Kidney epithelial cell (primary cell): Measurements from ENCODE around the gene LTBP2. TPM values are rescaled to one million over a fixed set of nuclear protein-coding genes. Genes with fewer than 3 reads are reported as not detected.

Source experiments
- DNase-seq: peaks from one replicate; pipeline ENCODE4 v3.0.0-alpha.2; 2010; ENCODE audit warnings: low read depth
- H3K27me3 ChIP-seq: 2 replicates; pipeline ENCODE4 v1.6.0; 2011; ENCODE audit warnings: low read length; ENCODE audit not compliant: control insufficient read depth, insufficient read depth
- H3K36me3 ChIP-seq: 2 replicates; pipeline ENCODE4 v1.5.1; 2011; ENCODE audit warnings: low read length; ENCODE audit not compliant: control insufficient read depth, insufficient read depth
- H3K4me3 ChIP-seq: 2 replicates; pipeline ENCODE4 v1.5.1; 2011; ENCODE audit warnings: low read depth, mild to moderate bottlenecking, control low read depth, low read length
- total RNA-seq: library from RNA; depleted of rRNA; stranded (reverse); fragments of >200 nt; gene quantifications from 2 replicates; pipeline ENCODE4 v1.2.3, GENCODE V29; 2015
- TF ChIP-seq, protein P1 (sequence below): IDR thresholded peaks from 2 replicates; pipeline ENCODE4 v1.5.1; 2011; ENCODE audit warnings: mild to moderate bottlenecking, moderate library complexity, low read length, control low read depth, inconsistent platforms; ENCODE audit not compliant: insufficient read depth, poor library complexity, severe bottlenecking

The LTBP2 gene
- total RNA-seq, 1 donor from 2014 or later = 69.5 TPM

DNA sequence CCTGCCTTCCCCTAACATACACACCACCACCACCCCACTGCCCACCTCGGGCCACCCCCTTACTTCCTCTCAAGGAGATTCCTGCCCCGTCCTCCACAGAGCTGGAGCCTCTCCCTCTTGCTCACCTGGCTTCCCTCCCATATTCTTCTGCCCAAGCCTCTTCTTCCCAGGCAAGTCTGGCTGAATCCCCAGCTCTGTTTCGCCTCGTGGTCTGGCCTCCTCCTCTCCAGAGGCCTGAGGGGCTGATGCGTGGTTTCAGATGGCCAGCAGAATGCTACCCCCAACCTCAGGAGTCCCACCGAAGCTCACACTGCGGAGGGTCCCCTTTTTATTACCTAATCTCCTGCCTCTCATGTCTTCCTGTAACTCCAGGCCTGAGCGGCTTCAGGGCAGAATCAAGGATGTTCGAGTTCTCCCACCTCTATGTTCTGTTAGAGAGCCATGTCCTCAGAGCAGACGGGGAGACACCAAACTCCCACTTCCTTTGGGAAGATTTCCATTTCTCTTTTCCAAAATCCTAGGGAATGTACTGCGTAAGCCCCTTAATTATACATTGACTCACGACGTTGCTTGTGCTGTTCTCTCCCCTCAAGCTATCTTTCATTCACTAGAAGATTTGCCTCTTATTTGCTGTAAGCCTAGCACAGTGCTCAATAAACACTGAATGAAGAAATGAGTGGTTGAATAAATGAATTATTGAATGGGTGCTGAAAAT lies 33.9 kb upstream of the LTBP2 start:
- TF ChIP-seq, protein P1, sequence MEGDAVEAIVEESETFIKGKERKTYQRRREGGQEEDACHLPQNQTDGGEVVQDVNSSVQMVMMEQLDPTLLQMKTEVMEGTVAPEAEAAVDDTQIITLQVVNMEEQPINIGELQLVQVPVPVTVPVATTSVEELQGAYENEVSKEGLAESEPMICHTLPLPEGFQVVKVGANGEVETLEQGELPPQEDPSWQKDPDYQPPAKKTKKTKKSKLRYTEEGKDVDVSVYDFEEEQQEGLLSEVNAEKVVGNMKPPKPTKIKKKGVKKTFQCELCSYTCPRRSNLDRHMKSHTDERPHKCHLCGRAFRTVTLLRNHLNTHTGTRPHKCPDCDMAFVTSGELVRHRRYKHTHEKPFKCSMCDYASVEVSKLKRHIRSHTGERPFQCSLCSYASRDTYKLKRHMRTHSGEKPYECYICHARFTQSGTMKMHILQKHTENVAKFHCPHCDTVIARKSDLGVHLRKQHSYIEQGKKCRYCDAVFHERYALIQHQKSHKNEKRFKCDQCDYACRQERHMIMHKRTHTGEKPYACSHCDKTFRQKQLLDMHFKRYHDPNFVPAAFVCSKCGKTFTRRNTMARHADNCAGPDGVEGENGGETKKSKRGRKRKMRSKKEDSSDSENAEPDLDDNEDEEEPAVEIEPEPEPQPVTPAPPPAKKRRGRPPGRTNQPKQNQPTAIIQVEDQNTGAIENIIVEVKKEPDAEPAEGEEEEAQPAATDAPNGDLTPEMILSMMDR = no peak
- Histone ChIP-seq H3K36me3 (no peaks in the 10 kb centered on the region), H3K4me3 (no peak overlapping the region), H3K27me3 (no peaks in the 10 kb centered on the region)
- DNase-seq = no peak

DNA sequence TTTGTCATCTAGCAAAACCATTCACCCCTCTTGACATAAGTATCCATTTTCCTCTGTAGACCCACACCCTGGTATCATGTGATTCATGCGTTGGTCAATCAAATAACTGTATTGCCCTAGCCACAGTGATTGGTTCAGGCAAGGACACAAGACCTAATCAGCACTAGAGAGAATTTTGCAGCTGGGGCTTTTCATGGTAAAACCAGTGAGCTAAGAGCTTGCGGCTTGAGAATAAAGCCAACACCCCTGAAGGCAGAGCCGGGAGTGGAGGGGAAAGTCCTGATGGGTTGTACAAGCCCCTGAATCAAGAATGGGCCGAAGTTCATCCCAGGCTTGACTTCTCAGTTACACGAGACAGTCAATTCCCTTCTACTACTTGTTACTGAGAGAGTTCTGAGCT lies 33.2 kb upstream of the LTBP2 start:
- Histone ChIP-seq H3K36me3 (no peaks in the 10 kb centered on the region), H3K27me3 (no peaks in the 10 kb centered on the region), H3K4me3 (no peak overlapping the region)
- DNase-seq = no peak
- TF ChIP-seq, protein P1 = no peak

DNA sequence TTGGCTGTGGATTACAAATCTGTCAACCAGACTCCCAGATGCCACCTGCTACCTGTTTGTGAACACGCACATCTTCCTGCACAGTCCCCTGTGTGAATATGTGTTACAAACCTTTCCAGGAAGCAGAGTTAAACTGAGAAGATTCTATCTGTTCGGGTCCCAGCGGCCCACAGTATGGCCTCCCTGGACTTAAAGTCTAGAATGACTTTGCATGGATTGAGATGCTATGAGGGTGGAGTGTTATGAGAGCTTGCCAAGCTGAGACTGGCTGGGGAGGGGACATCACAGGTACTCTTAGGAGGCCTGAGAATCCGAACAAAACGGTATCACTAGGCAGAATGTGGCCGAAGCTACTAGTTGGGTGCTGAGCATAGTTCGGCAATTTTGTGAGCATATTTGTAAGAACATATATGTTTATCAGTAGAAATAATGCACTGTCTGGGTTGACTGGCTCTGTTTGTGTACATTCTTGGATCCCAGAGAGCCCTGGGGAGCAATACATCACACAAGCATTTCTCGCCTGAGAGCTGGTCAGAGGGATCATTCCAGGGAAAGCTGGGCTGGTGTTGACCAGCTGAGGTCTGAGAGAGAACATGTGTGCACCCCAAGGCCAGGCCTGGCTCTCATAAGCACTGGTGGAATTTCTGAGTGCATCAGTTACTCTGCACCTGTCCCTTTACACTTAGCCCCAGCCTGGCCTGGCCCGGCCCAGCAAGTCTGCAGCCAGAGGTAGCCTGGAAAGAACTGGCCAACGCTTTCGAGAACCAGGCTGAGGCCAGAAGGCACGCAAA lies 29.8 kb upstream of the LTBP2 start:
- Histone ChIP-seq H3K36me3 (no peaks in the 10 kb centered on the region), H3K4me3 (no peak overlapping the region), H3K27me3 (no peaks in the 10 kb centered on the region)
- TF ChIP-seq, protein P1 = no peak
- no peak for DNase-seq

DNA sequence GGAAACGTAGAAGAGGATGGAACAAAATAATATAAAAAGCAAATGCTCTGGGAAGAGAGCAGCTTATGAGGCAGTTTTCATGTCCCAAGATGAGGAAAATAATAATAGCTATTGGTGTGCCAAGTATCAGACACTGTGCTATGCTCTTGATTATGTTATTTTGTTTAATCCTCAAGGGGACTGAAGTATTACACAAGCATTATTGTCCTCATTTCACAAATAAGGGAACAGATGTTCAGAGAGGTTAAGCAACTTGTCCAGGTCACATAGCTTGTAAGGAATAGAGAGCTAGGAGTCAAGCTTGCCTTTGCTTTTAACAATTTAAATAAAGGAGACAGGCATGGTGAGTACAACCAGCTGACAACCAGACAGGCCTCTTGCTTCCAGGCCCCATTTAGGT lies 26.9 kb upstream of the LTBP2 start:
- TF ChIP-seq, protein P1 = no peak
- Histone ChIP-seq H3K36me3 (no peaks in the 10 kb centered on the region), H3K4me3 (no peak overlapping the region), H3K27me3 (no peaks in the 10 kb centered on the region)
- no peak for DNase-seq

DNA sequence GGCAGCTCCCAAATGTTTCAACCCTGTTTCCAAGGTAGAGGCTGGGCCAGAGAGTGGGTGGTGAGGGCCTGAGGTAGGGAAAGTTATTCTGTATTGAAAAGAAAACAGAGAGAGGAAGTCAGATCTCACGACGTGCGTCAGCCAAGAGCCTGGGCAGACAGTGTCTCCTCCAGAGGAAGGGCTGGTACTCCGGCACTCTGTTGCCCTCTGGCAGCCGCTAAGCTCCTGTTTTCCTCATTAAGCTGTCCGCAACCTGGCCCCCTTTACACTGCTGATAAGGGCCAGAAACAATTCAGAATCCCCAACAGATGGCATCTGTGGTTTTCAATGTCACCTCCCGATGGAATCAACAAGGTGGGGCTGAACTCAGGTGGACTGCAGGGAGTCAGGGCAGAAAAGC lies 26.0 kb upstream of the LTBP2 start:
- DNase-seq = no peak

More for the DNA sequence above, 26.0 kb upstream of the LTBP2 start:
- Histone ChIP-seq H3K27me3 (no peaks in the 10 kb centered on the region), H3K4me3 (no peak overlapping the region), H3K36me3 (no peaks in the 10 kb centered on the region)
- TF ChIP-seq, protein P1 = no peak
